RWPE1 (cell line): ENCODE measurements around the gene KAT6B.
A peak's percentile ranks its signal among the peaks of the same experiment; 100 is the strongest.
"Not testable (repeated sequence)": the region's sequence is repeated elsewhere in the genome, so short reads cannot be mapped to it uniquely, and the experiment has no call there.

ENCODE experiments used
- CTCF ChIA-PET: fragments of 350-600 bp; sonication (Branson Sonifier 250); formaldehyde crosslinking; extraction: SDS; loops from one replicate; lab custom pipeline; 2021; lab: Yijun Ruan, JAX
- POLR2A ChIA-PET: fragments of 400-600 bp; formaldehyde crosslinking; extraction: SDS; loops from one replicate; lab custom pipeline; 2020; ENCODE audit warnings: antibody characterized with exemption; ENCODE audit not compliant: low non-redundant PET; lab: Yijun Ruan, JAX
- DNase-seq: peaks from one replicate; pipeline ENCODE4 v3.0.0; 2012; ENCODE audit warnings: low spot score
- H3K27ac ChIP-seq: fragments of 450-650 bp; 2 replicates; pipeline ENCODE4 v1.5.1; 2017
- CTCF ChIP-seq: fragments of 450-650 bp; conservative IDR thresholded peaks from 2 replicates; pipeline ENCODE4 v1.5.1; 2017; ENCODE audit warnings: low read depth, mild to moderate bottlenecking

KAT6B gene

DNA sequence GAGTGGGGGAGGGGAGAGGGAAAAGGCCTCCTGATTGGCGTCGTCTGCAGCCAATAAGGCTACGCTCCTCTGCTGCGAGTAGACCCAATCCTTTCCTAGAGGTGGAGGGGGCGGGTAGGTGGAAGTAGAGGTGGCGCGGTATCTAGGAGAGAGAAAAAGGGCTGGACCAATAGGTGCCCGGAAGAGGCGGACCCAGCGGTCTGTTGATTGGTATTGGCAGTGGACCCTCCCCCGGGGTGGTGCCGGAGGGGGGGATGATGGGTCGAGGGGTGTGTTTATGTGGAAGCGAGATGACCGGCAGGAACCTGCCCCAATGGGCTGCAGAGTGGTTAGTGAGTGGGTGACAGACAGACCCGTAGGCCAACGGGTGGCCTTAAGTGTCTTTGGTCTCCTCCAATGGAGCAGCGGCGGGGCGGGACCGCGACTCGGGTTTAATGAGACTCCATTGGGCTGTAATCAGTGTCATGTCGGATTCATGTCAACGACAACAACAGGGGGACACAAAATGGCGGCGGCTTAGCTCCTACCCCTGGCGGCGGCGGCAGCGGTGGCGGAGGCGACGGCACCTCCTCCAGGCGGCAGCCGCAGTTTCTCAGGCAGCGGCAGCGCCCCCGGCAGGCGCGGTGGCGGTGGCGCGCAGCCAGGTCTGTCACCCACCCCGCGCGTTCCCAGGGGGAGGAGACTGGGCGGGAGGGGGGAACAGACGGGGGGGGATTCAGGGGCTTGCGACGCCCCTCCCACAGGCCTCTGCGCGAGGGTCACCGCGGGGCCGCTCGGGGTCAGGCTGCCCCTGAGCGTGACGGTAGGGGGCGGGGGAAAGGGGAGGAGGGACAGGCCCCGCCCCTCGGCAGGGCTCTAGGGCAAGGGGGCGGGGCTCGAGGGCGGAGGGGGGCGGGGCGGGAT lies at the start of gene KAT6B:
KAT6B (plus strand) TSS at position 459 of the 903 bp plus-strand sequence. CDS start 16,258 bp downstream, outside the sequence.
- TF ChIP-seq CTCF = no peak
- CTCF ChIA-PET = interaction anchor here (1.0 kb wide), 1 partner anchor 125 kb away, joined by 3 read pairs; no protein-coding TSS in a partner anchor
- H3K27ac ChIP-seq = peak within 1 kb of the TSS; percentile 95
- peak; percentile 100 for DNase-seq
- POLR2A ChIA-PET = interaction anchor here (0.5 to 0.6 kb wide), 2 partner anchors 18 to 799 kb away, joined by 3 read pairs; no protein-coding TSS in a partner anchor

DNA sequence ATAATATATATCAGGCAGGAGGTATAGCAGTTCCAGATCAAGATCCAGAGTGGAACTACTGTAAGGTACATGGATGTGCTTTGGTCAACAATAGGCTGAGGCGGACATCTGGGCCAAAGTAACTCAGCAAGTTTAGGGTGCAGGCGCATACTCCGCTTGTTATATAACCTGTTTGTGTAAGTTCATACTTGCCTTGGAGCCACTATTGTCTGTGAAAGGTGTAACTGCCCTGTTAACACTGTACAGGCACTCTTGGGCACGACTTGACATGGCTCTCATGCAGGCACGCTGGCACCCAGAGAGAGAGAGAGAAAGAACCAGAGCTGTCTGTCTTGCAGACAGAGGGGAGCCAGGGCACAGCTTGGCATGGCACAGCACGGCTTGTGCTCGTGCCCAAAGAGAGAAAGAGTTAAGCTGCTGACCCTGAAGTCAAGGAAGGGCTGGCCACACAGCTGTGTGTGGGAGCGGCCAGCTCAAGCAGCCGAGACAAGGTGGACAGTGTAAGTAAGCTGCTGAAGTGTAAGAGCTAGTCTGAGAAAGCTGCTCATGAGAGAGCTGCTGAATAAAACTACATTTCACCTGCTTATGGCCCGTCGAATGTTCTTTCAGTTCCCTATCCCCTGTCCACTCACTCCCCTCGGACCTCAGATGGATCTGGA lies 47.8 kb upstream of the KAT6B start:
- TF ChIP-seq CTCF = no peak
- POLR2A ChIA-PET = no interaction called here
- no peak overlapping the region for H3K27ac ChIP-seq
- no peak for DNase-seq
- CTCF ChIA-PET = interaction anchor here (1.1 kb wide), 1 partner anchor 149 kb away, joined by 3 read pairs; no protein-coding TSS in a partner anchor

DNA sequence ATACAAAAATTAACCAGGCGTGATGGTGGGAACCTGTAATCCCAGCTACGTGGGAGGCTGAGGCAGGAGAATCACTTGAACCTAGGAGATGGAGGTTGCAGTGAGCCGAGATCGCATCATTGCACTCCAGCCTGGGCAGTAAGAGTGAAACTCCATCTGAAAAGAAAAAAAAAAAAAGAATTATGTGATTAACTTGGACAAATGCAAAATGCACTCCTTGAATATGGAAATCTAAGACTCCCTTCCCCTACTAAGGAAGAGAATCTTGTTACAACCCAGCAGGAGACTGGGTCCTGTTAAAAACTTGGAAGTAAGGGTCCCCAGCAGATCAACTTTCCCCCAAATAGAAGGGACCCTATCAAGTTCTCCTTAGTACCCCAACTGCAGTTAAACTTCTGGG lies 44.5 kb upstream of the KAT6B start:
- H3K27ac ChIP-seq, DNase-seq, CTCF ChIA-PET, POLR2A ChIA-PET: not testable (repeated sequence)

- DNase-seq = no peak
- CTCF ChIA-PET = interaction anchor here (0.6 kb wide), 1 partner anchor 294 kb away, joined by 8 read pairs; no protein-coding TSS in a partner anchor
- POLR2A ChIA-PET = no interaction called here
- TF ChIP-seq CTCF = no peak
- H3K27ac ChIP-seq = no peak overlapping the region
These were observed 41.9 kb upstream of the KAT6B start for GRCh38 chr10:74784462-74784861.

GRCh38 chr10:74786126-74786525 lies 40.3 kb upstream of the KAT6B start:
- DNase-seq = no peak
- ChIA-PET POLR2A (no interaction called here), CTCF (no interaction called here)
- H3K27ac ChIP-seq = no peak overlapping the region
- TF ChIP-seq CTCF = no peak

- no peak for DNase-seq
- ChIA-PET POLR2A (no interaction called here), CTCF (interaction anchor here (0.7 kb wide), 1 partner anchor 34 kb away, joined by 3 read pairs; no protein-coding TSS in a partner anchor)
- no peak overlapping the region for H3K27ac ChIP-seq
- TF ChIP-seq CTCF = no peak
These were observed 38.9 kb upstream of the KAT6B start for GRCh38 chr10:74787457-74787856.

- POLR2A ChIA-PET, H3K27ac ChIP-seq, DNase-seq: not testable (repeated sequence)
- CTCF ChIA-PET = interaction anchor here (0.7 kb wide), 1 partner anchor 37 kb away, joined by 3 read pairs; no protein-coding TSS in a partner anchor
These were observed 34.4 kb upstream of the KAT6B start for GRCh38 chr10:74791979-74792378.
